HG02938 (cell line): Measurements from ENCODE around the gene MTX1.
A peak's percentile ranks its signal among the peaks of the same experiment; 100 is the strongest.
"Not testable (repeated sequence)": the region's sequence is repeated elsewhere in the genome, so short reads cannot be mapped to it uniquely, and the experiment has no call there.

Source experiments
- ATAC-seq: cut with Tn5 transposase; IDR thresholded peaks from one replicate; pipeline ENCODE4 v1.9.1; 2021; ENCODE audit warnings: mild to moderate bottlenecking, moderate library complexity; ENCODE audit not compliant: unreplicated experiment

The MTX1 gene

GRCh38 chr1:155208541-155209311, at the start of gene MTX1:
Gene MTX1, plus strand, starts transcription at chr1:155208695. Its CDS starts 110 bp downstream, at chr1:155208805.
- peak; percentile 69 for ATAC-seq

- ATAC-seq, result no peak
These were observed 49.5 kb upstream of the MTX1 start for GRCh38 chr1:155158991-155159390.

GRCh38 chr1:155160128-155160527, 48.4 kb upstream of the MTX1 start:
- ATAC-seq, result no peak

GRCh38 chr1:155162631-155163030, 45.9 kb upstream of the MTX1 start:
- ATAC-seq, result not testable (repeated sequence)

GRCh38 chr1:155163785-155164184, 44.7 kb upstream of the MTX1 start:
- not testable (repeated sequence) for ATAC-seq

GRCh38 chr1:155164625-155165024, 43.9 kb upstream of the MTX1 start:
- not testable (repeated sequence) for ATAC-seq

GRCh38 chr1:155166051-155166470, 42.4 kb upstream of the MTX1 start:
- ATAC-seq, result no peak

GRCh38 chr1:155166471-155167165, 41.9 kb upstream of the MTX1 start:
- no peak for ATAC-seq

- no peak for ATAC-seq
These were observed 41.1 kb upstream of the MTX1 start for GRCh38 chr1:155167166-155168104.

GRCh38 chr1:155168105-155168445, 40.4 kb upstream of the MTX1 start:
- not testable (repeated sequence) for ATAC-seq

- no peak for ATAC-seq
These were observed 39.9 kb upstream of the MTX1 start for GRCh38 chr1:155168456-155169210.

- ATAC-seq, result no peak
These were observed 39.0 kb upstream of the MTX1 start for GRCh38 chr1:155169541-155169940.

GRCh38 chr1:155170101-155170785, 38.3 kb upstream of the MTX1 start:
- no peak for ATAC-seq

- ATAC-seq, result no peak
These were observed 37.7 kb upstream of the MTX1 start for GRCh38 chr1:155170806-155171205.

GRCh38 chr1:155171836-155172731, 36.4 kb upstream of the MTX1 start:
- ATAC-seq, result no peak

GRCh38 chr1:155172732-155173477, 35.6 kb upstream of the MTX1 start, which contains the start of gene KRTCAP2:
Gene KRTCAP2, minus strand, starts transcription at chr1:155173304. Its CDS starts 80 bp downstream, at chr1:155173224.
- ATAC-seq, result peak; percentile 70

GRCh38 chr1:155173478-155174323, 34.8 kb upstream of the MTX1 start, which contains the start of gene TRIM46:
Gene TRIM46, plus strand, starts transcription at chr1:155173849. Its CDS starts 118 bp downstream, at chr1:155173967.
- ATAC-seq, result no peak
